Measurements from ENCODE around the gene APP. TPM values are rescaled to one million over a fixed set of nuclear protein-coding genes. Genes with fewer than 3 reads are reported as not detected.

APP gene
- total RNA-seq, 2 donors from 2014 or later: 256 to 423 TPM

DNA sequence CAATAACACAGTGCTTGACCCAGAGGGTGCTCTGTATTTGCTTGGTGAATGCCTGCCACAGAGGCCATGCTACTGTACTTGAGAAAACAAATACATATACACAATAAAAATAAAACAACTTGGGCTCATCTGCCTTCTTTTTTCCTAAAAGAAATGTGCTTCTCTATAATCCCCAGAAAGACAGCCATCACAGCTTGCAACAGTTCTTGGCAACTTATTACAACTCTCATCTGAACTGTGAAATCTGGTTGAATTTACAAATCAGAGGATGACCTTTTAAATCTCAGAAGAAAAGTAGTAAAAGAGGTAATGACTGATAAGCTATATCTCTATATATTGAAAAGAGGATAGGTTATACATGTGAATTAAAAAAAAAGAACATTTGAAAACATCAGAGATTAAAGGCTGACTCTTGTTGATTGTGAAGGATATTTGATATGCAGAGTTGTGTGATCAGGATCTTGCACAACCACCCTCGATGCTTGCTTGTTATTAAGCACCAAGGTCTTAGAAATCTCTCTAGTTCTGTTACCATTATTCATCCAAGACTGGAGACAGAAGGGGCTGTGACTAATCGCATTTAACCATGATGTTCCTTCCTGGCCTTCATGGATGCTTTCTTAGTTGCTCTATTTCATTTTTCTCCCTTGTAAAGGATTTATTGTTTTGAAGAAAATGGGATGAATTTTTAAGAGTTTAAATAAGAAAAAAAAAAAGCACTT, 213.4 kb downstream of the APP start:
- Histone ChIP-seq H3K27me3 (no peaks in the 10 kb centered on the region), H3K27ac (no peak overlapping the region), H3K4me1 (no peaks in the 10 kb centered on the region), H3K36me3 (replicated peaks in 1 of 2; ENCODE audit: insufficient read depth in 1 of 2, low read depth in 2 of 2) (no peaks in the 10 kb centered on the region), H3K4me3 (no peak overlapping the region), H3K9me3 (no peaks in the 10 kb centered on the region)
- ATAC-seq (no peak), DNase-seq (no peak)
- WGBS, 2 donors: 48 to 50% methylated on average over 2 of the region's 2 CpGs
- TF ChIP-seq POLR2A (IDR thresholded peaks at IDR 0.05): no peak
- TF ChIP-seq, protein P1, sequence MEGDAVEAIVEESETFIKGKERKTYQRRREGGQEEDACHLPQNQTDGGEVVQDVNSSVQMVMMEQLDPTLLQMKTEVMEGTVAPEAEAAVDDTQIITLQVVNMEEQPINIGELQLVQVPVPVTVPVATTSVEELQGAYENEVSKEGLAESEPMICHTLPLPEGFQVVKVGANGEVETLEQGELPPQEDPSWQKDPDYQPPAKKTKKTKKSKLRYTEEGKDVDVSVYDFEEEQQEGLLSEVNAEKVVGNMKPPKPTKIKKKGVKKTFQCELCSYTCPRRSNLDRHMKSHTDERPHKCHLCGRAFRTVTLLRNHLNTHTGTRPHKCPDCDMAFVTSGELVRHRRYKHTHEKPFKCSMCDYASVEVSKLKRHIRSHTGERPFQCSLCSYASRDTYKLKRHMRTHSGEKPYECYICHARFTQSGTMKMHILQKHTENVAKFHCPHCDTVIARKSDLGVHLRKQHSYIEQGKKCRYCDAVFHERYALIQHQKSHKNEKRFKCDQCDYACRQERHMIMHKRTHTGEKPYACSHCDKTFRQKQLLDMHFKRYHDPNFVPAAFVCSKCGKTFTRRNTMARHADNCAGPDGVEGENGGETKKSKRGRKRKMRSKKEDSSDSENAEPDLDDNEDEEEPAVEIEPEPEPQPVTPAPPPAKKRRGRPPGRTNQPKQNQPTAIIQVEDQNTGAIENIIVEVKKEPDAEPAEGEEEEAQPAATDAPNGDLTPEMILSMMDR (IDR thresholded peaks at IDR 0.05): no peak
- intact Hi-C loops (cut with DNase I): no loop called here

DNA sequence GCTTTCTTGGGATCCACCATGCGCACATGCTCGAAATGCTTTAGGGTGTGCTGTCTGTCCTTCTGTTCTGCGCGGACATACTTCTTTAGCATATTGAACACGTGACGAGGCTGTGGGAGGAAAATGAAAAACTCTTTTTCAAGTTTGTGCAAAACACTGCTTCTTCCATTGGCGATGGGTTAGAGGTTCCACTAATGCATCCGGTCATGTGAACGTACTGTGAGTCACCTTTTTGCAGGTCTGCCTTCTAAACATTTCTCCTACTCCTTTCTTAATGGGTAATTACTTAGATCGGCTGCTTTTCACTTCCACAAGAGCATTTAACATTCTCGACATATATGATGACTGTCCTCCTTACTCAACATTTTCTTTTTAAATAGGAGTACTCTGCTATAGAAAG, 214.9 kb downstream of the APP start:
- H3K36me3 ChIP-seq (replicated peaks in 1 of 2; ENCODE audit: insufficient read depth in 1 of 2, low read depth in 2 of 2): no peaks in the 10 kb centered on the region
- TF ChIP-seq, protein P1 (IDR thresholded peaks at IDR 0.05): no peak
- no peak for TF ChIP-seq POLR2A (IDR thresholded peaks at IDR 0.05)
- no peaks in the 10 kb centered on the region for H3K27me3 ChIP-seq
- no peak overlapping the region for H3K27ac ChIP-seq
- 95 to 97% methylated on average over 11 of the region's 11 CpGs for WGBS, 2 donors
- ATAC-seq (no peak), DNase-seq (no peak)
- no peaks in the 10 kb centered on the region for H3K4me1 ChIP-seq
- intact Hi-C loops (cut with DNase I): no loop called here
- no peaks in the 10 kb centered on the region for H3K9me3 ChIP-seq
- H3K4me3 ChIP-seq: no peak overlapping the region

DNA sequence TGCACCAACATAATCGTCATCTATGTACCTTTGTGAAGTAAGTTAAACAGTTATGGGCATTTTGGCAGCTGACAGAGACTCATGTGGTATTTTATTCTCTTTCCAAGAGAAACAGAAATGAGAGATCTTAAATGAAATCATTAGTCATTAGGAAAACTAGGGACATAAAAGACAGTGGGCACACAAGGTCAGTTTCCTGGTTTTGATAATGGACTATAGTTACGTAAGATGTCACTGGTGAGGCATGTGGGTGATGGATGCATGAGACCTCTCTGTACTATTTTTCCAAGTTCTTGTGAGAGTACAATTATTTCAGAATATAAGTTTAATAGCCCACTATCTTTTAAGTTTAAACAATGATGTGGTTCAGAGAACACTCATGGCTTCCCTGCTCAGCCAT, 216.9 kb downstream of the APP start:
- no peak for ATAC-seq
- 58 to 73% methylated on average over 2 of the region's 2 CpGs for WGBS, 2 donors
- Histone ChIP-seq H3K4me1 (peaks cover 5% of the 10 kb centered on the region), H3K27me3 (no peaks in the 10 kb centered on the region), H3K36me3 (replicated peaks in 1 of 2; ENCODE audit: insufficient read depth in 1 of 2, low read depth in 2 of 2) (no peaks in the 10 kb centered on the region), H3K9me3 (no peaks in the 10 kb centered on the region), H3K27ac (no peak overlapping the region), H3K4me3 (no peak overlapping the region)
- intact Hi-C loops (cut with DNase I): no loop called here
- no peak for DNase-seq
- no peak for TF ChIP-seq POLR2A (IDR thresholded peaks at IDR 0.05)
- TF ChIP-seq, protein P1 (IDR thresholded peaks at IDR 0.05): no peak

DNA sequence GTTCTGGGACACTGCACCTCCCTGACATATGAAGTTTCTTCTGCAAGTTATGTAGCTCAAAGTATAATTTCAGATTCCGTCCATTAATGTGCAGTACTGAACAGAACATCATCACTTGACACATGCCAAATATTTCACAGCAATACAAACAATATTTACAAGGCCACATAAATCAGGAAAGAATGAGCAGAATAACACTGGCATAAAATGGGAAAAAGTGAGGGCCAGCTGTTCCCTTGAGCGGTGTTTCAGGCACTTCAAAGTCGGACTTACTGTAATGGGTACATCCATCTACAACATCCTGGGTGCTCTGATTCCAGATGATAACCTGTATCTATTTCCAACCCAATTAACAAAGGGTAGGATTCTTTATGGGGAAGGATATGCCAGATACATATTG, 217.4 kb downstream of the APP start:
- TF ChIP-seq POLR2A (IDR thresholded peaks at IDR 0.05): no peak
- TF ChIP-seq, protein P1 (IDR thresholded peaks at IDR 0.05): no peak
- 85 to 94% methylated on average over 3 of the region's 3 CpGs for WGBS, 2 donors
- Histone ChIP-seq H3K27ac (no peak overlapping the region), H3K36me3 (replicated peaks in 1 of 2; ENCODE audit: insufficient read depth in 1 of 2, low read depth in 2 of 2) (no peaks in the 10 kb centered on the region), H3K4me1 (peaks cover 5% of the 10 kb centered on the region), H3K4me3 (no peak overlapping the region), H3K9me3 (no peaks in the 10 kb centered on the region), H3K27me3 (no peaks in the 10 kb centered on the region)
- intact Hi-C loops (cut with DNase I): no loop called here
- ATAC-seq (no peak), DNase-seq (no peak)

DNA sequence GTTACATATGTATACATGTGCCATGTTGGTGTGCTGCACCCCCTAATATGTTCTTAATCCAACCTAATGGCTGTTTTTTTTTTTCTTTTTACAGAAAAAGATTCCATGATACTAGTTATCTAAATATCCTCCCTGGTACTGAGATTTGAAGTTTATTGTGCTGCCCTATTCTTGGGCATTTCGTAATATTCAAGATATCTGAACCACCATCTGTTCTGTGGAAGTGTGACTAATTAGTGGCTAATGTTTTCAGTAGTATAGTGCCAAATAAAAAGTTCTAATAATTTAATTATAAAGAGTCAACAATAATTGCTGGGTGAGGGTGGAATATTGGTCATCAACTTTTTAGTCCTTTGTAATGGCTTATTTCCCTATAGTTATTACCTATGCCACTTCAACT, 218.3 kb downstream of the APP start:
- H3K4me3 ChIP-seq: no peak overlapping the region
- ATAC-seq (no peak), DNase-seq (no peak)
- H3K36me3 ChIP-seq (replicated peaks in 1 of 2; ENCODE audit: insufficient read depth in 1 of 2, low read depth in 2 of 2): no peaks in the 10 kb centered on the region
- peaks cover 5% of the 10 kb centered on the region for H3K4me1 ChIP-seq
- intact Hi-C loops (cut with DNase I): no loop called here
- TF ChIP-seq, protein P1 (IDR thresholded peaks at IDR 0.05): no peak
- no peak for TF ChIP-seq POLR2A (IDR thresholded peaks at IDR 0.05)
- 93% methylated on average over 1 of the region's 1 CpG for WGBS, 2 donors
- H3K27me3 ChIP-seq: no peaks in the 10 kb centered on the region
- H3K27ac ChIP-seq: no peak overlapping the region
- H3K9me3 ChIP-seq: no peaks in the 10 kb centered on the region
